ENCODE measurements around the gene TXNDC2. TPM values are rescaled to one million over a fixed set of nuclear protein-coding genes. Genes with fewer than 3 reads are reported as not detected.

TXNDC2 gene

GRCh38 chr18:9931678-9932077 lies 45.9 kb downstream of the TXNDC2 start:
- no peaks in the 10 kb centered on the region for H3K36me3 ChIP-seq (ENCODE audit: control insufficient read depth, insufficient read depth, low read length)
- H3K4me3 ChIP-seq (ENCODE audit: low read length) = no peak overlapping the region
- H3K27me3 ChIP-seq (ENCODE audit: insufficient read depth, low read length, poor library complexity) = no peaks in the 10 kb centered on the region
- no peak overlapping the region for H4K8ac ChIP-seq (ENCODE audit: low read depth, low read length)
- H3K56ac ChIP-seq (ENCODE audit: low read length) = no peak overlapping the region
- DNase-seq = no peak
- H3K79me1 ChIP-seq (ENCODE audit: low read length) = peaks cover 6% of the 10 kb centered on the region
- no peak overlapping the region for H2BK15ac ChIP-seq (replicated peaks; ENCODE audit: low read depth)
- H2AK5ac ChIP-seq (ENCODE audit: low read length) = no peak overlapping the region
- no peaks in the 10 kb centered on the region for H3K4me1 ChIP-seq (ENCODE audit: control insufficient read depth, low read depth, low read length)
- no peak overlapping the region for H2BK120ac ChIP-seq (ENCODE audit: low read depth, low read length)
- no peak overlapping the region for H3K27ac ChIP-seq (ENCODE audit: low read depth, low read length)
- no peak overlapping the region for H3K18ac ChIP-seq (ENCODE audit: low read length)
- no peak overlapping the region for H2BK5ac ChIP-seq (ENCODE audit: low read length)
- H4K5ac ChIP-seq (ENCODE audit: low read length) = no peak overlapping the region
- H3K9ac ChIP-seq (ENCODE audit: low read length) = no peak overlapping the region
- peaks cover 34% of the 10 kb centered on the region for H3K79me2 ChIP-seq (ENCODE audit: control insufficient read depth, insufficient read depth, low read length)
- no CpG with 5 or more reads among the region's 5 CpGs for WGBS (ENCODE audit: extremely low coverage, insufficient coverage, low lambda C conversion rate)
- H3K4ac ChIP-seq (ENCODE audit: low read depth, low read length) = no peak overlapping the region
- no peak overlapping the region for H3K4me2 ChIP-seq (ENCODE audit: low read length)
- H3K23ac ChIP-seq (ENCODE audit: low read length) = no peak overlapping the region

DNA sequence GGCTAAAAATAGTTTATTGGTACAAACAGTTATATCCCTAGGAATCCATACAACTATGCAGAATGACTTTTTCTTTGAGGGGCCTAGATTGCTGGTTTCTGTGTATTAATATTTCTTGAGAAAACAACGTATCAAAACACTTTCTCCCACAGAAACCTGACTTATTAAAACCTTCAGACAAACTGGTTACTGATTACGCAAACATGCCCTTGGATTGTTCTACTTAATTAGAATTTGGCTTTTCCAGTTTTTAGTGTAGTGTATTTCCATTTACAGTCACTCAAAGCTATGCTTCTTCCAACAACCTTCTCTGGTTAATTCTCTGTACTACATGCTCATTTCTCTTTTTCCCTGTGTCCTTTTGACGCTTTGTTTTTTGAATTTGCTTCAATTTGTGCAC lies 48.1 kb downstream of the TXNDC2 start:
- Histone ChIP-seq H2BK15ac (replicated peaks; ENCODE audit: low read depth) (no peak overlapping the region), H2AK5ac (ENCODE audit: low read length) (no peak overlapping the region), H3K18ac (ENCODE audit: low read length) (no peak overlapping the region), H4K8ac (ENCODE audit: low read depth, low read length) (no peak overlapping the region), H3K36me3 (ENCODE audit: control insufficient read depth, insufficient read depth, low read length) (no peaks in the 10 kb centered on the region), H3K4ac (ENCODE audit: low read depth, low read length) (no peak overlapping the region), H3K9ac (ENCODE audit: low read length) (no peak overlapping the region), H3K79me1 (ENCODE audit: low read length) (peaks cover 6% of the 10 kb centered on the region), H3K56ac (ENCODE audit: low read length) (no peak overlapping the region), H2BK5ac (ENCODE audit: low read length) (no peak overlapping the region), H4K5ac (ENCODE audit: low read length) (no peak overlapping the region), H3K27ac (ENCODE audit: low read depth, low read length) (no peak overlapping the region), H3K4me3 (ENCODE audit: low read length) (no peak overlapping the region), H3K23ac (ENCODE audit: low read length) (no peak overlapping the region), H3K4me2 (ENCODE audit: low read length) (no peak overlapping the region), H3K27me3 (ENCODE audit: insufficient read depth, low read length, poor library complexity) (no peaks in the 10 kb centered on the region), H3K4me1 (ENCODE audit: control insufficient read depth, low read depth, low read length) (no peaks in the 10 kb centered on the region), H3K79me2 (ENCODE audit: control insufficient read depth, insufficient read depth, low read length) (peaks cover 21% of the 10 kb centered on the region), H2BK120ac (ENCODE audit: low read depth, low read length) (no peak overlapping the region)
- WGBS (ENCODE audit: extremely low coverage, insufficient coverage, low lambda C conversion rate) = no CpG with 5 or more reads among the region's 3 CpGs
- no peak for DNase-seq

GRCh38 chr18:9934274-9934673 lies 48.5 kb downstream of the TXNDC2 start:
- Histone ChIP-seq H3K27me3 (ENCODE audit: insufficient read depth, low read length, poor library complexity) (no peaks in the 10 kb centered on the region), H4K5ac (ENCODE audit: low read length) (no peak overlapping the region), H2BK15ac (replicated peaks; ENCODE audit: low read depth) (no peak overlapping the region), H2BK5ac (ENCODE audit: low read length) (no peak overlapping the region), H3K23ac (ENCODE audit: low read length) (no peak overlapping the region), H3K9ac (ENCODE audit: low read length) (no peak overlapping the region), H2BK120ac (ENCODE audit: low read depth, low read length) (no peak overlapping the region), H3K4me3 (ENCODE audit: low read length) (no peak overlapping the region), H3K4me2 (ENCODE audit: low read length) (no peak overlapping the region), H3K27ac (ENCODE audit: low read depth, low read length) (no peak overlapping the region), H2AK5ac (ENCODE audit: low read length) (no peak overlapping the region), H3K4ac (ENCODE audit: low read depth, low read length) (no peak overlapping the region), H3K18ac (ENCODE audit: low read length) (no peak overlapping the region), H3K79me2 (ENCODE audit: control insufficient read depth, insufficient read depth, low read length) (peaks cover 19% of the 10 kb centered on the region), H3K56ac (ENCODE audit: low read length) (no peak overlapping the region), H4K8ac (ENCODE audit: low read depth, low read length) (no peak overlapping the region), H3K36me3 (ENCODE audit: control insufficient read depth, insufficient read depth, low read length) (no peaks in the 10 kb centered on the region), H3K4me1 (ENCODE audit: control insufficient read depth, low read depth, low read length) (no peaks in the 10 kb centered on the region), H3K79me1 (ENCODE audit: low read length) (peaks cover 6% of the 10 kb centered on the region)
- no CpG with 5 or more reads among the region's 3 CpGs for WGBS (ENCODE audit: extremely low coverage, insufficient coverage, low lambda C conversion rate)
- DNase-seq = no peak

Small RNA genes lying within 50 kb of the gene (small RNA-seq; reads per million reads assigned to genes)
- gene RNA5SP449 (ENCODE audit: insufficient read depth) = not detected
- gene RNA5SP450 (ENCODE audit: insufficient read depth) = 0.90 reads per million

Measured in mesendoderm (in vitro differentiated cells).